Measurements from ENCODE around the gene CFAP52. TPM values are rescaled to one million over a fixed set of nuclear protein-coding genes. Genes with fewer than 3 reads are reported as not detected.
A peak's percentile ranks its signal among the peaks of the same experiment; 100 is the strongest.
"Not testable (repeated sequence)": the region's sequence is repeated elsewhere in the genome, so short reads cannot be mapped to it uniquely, and the experiment has no call there.

CFAP52 gene
- total and polyA plus RNA-seq, 2 experiments from 2014 or later, result 0.76 TPM; not detected in 1

DNA sequence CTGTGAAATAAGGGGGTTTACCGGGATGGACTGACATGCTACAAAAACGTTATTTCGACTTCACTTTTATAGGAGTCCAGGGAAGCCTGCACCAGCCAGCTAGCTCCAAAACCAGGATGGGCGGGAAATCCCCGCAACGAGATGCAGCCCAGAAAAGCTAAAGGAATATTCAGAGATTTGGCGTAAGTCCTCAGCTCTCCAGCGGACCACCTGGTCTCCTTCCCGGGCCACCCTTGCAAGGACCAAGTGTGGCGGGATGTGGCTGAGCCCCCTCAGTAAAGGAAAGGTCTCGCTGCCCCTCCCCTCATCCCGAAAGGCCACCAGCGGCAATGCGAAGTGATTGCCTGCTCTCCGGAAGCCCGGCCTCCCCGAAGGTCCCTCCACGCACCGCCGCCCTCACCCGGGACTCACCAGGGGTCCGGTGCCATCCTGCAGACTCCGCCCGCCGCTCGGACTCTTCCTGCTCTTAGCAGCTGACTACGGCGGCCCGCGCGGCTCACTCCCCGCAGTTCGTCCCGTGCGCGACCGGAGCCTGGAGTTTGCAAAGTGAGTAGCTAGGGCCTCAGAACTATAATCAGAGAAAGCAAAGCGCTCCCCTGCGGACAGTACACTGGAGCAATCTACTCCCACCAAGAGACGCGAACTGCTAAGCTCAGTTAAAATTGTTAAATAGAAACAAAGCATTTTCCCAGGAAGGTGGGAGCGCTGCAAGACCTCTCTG lies 901 bp upstream of the CFAP52 start, which contains the start of gene STX8:
Gene STX8, minus strand, starts transcription at position 440 of the 721 bp plus-strand sequence. Its CDS starts 12 bp downstream, at position 428.
- Histone ChIP-seq H3K4me3 (peak within 1 kb of the TSS; percentile 93), H3K4me2 (ENCODE audit: unreplicated experiment) (peak within 1 kb of the TSS; percentile 89), H3K79me2 (ENCODE audit: insufficient read depth) (peaks cover 27% of the 10 kb centered on the region), H3K27ac (0 out of 2 replicates have a peak within 1 kb of the TSS, but pooled peaks have one; percentile 0), H3K9ac (peak within 1 kb of the TSS; percentile 85), H4K20me1 (ENCODE audit: insufficient read depth) (no peaks in the 10 kb centered on the region), H3K4me1 (ENCODE audit: insufficient read depth) (no peaks in the 10 kb centered on the region; the same call in 1 of the 2 replicates), H3K9me3 (ENCODE audit: low read depth) (no peaks in the 10 kb centered on the region), H3K9me2 (ENCODE audit: insufficient read depth) (no peaks in the 10 kb centered on the region), H2AFZ (peak within 1 kb of the TSS; percentile 96), H3K36me3 (ENCODE audit: low read depth) (no peaks in the 10 kb centered on the region), H3F3A (ENCODE audit: insufficient read depth) (no peaks in the 10 kb centered on the region; the same call in 1 of the 2 replicates), H3K27me3 (replicated peaks; ENCODE audit: insufficient read depth) (no peaks in the 10 kb centered on the region)
- TF ChIP-seq EZH2phosphoT487 (IDR thresholded peaks at IDR 0.05; ENCODE audit: insufficient read depth, low read depth) (no peak), EZH2 (IDR thresholded peaks at IDR 0.05; ENCODE audit: insufficient read depth, poor library complexity, severe bottlenecking) (no peak)
- in situ Hi-C loops (cut with MboI), result no loop called here
- 1% methylated on average over 42 of the region's 42 CpGs for WGBS, 2 experiments (ENCODE audit: low coverage in 1 of 2, low lambda C conversion rate in 2 of 2, missing lambda C conversion rate in 2 of 2)
- DNase-seq, result peak; percentile 93

DNA sequence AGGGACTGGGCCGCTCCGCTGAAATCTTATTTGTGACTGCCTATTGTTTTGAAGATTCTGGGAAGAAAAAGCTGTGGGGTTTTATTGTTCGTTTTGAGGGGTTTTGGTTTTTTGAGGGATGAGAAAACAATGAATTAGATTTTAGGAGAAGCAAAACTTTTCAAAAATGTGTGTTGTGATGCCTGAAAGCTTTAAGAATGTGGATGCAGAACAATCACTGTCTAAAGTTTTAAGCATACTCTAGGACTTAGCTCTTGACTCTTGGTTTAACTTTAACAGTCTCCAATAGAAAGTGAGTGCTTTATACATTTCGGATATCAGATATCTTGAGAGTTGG lies 899 bp downstream of the CFAP52 start:
- H3K9me3 ChIP-seq (ENCODE audit: low read depth), result no peaks in the 10 kb centered on the region
- in situ Hi-C loops (cut with MboI), result no loop called here
- 13 to 16% methylated on average over 4 of the region's 4 CpGs for WGBS, 2 experiments (ENCODE audit: low coverage in 1 of 2, low lambda C conversion rate in 2 of 2, missing lambda C conversion rate in 2 of 2)
- H3K36me3 ChIP-seq (ENCODE audit: low read depth), result no peaks in the 10 kb centered on the region
- no peak for TF ChIP-seq EZH2 (IDR thresholded peaks at IDR 0.05; ENCODE audit: insufficient read depth, poor library complexity, severe bottlenecking)
- no peak for TF ChIP-seq EZH2phosphoT487 (IDR thresholded peaks at IDR 0.05; ENCODE audit: insufficient read depth, low read depth)
- no peaks in the 10 kb centered on the region for H3K27me3 ChIP-seq (replicated peaks; ENCODE audit: insufficient read depth)
- peaks cover 23% of the 10 kb centered on the region for H3K79me2 ChIP-seq (ENCODE audit: insufficient read depth)
- H3F3A ChIP-seq (ENCODE audit: insufficient read depth), result no peaks in the 10 kb centered on the region; the same call in 1 of the 2 replicates
- H3K9me2 ChIP-seq (ENCODE audit: insufficient read depth), result no peaks in the 10 kb centered on the region
- H4K20me1 ChIP-seq (ENCODE audit: insufficient read depth), result no peaks in the 10 kb centered on the region
- H3K27ac ChIP-seq, result no peak overlapping the region
- H3K4me1 ChIP-seq (ENCODE audit: insufficient read depth), result no peaks in the 10 kb centered on the region; the same call in 1 of the 2 replicates
- H3K4me2 ChIP-seq (ENCODE audit: unreplicated experiment), result peak overlapping the region; percentile 89
- peak overlapping the region; percentile 96 for H2AFZ ChIP-seq
- DNase-seq, result no peak
- no peak overlapping the region for H3K4me3 ChIP-seq
- no peak overlapping the region; the same call in 1 of the 2 replicates for H3K9ac ChIP-seq

- no peak for TF ChIP-seq EZH2phosphoT487 (IDR thresholded peaks at IDR 0.05; ENCODE audit: insufficient read depth, low read depth)
- H3K4me1 ChIP-seq (ENCODE audit: insufficient read depth), result no peaks in the 10 kb centered on the region
- no peak overlapping the region for H2AFZ ChIP-seq
- no peaks in the 10 kb centered on the region for H3K9me2 ChIP-seq (ENCODE audit: insufficient read depth)
- DNase-seq, result no peak
- no peaks in the 10 kb centered on the region for H3K36me3 ChIP-seq (ENCODE audit: low read depth)
- no peaks in the 10 kb centered on the region for H3K79me2 ChIP-seq (ENCODE audit: insufficient read depth)
- H3K9me3 ChIP-seq (ENCODE audit: low read depth), result no peaks in the 10 kb centered on the region
- no peak overlapping the region for H3K27ac ChIP-seq
- 61 to 62% methylated on average over 10 of the region's 10 CpGs for WGBS, 2 experiments (ENCODE audit: low coverage in 1 of 2, low lambda C conversion rate in 2 of 2, missing lambda C conversion rate in 2 of 2)
- H4K20me1 ChIP-seq (ENCODE audit: insufficient read depth), result no peaks in the 10 kb centered on the region
- no peak overlapping the region for H3K9ac ChIP-seq
- no peaks in the 10 kb centered on the region for H3K27me3 ChIP-seq (replicated peaks; ENCODE audit: insufficient read depth)
- H3K4me2 ChIP-seq (ENCODE audit: unreplicated experiment), result no peak overlapping the region
- no peak overlapping the region for H3K4me3 ChIP-seq
- in situ Hi-C loops (cut with MboI), result no loop called here
- H3F3A ChIP-seq (ENCODE audit: insufficient read depth), result no peaks in the 10 kb centered on the region
These were observed 11.7 kb downstream of the CFAP52 start for GRCh38 chr17:9587969-9588656.

DNA sequence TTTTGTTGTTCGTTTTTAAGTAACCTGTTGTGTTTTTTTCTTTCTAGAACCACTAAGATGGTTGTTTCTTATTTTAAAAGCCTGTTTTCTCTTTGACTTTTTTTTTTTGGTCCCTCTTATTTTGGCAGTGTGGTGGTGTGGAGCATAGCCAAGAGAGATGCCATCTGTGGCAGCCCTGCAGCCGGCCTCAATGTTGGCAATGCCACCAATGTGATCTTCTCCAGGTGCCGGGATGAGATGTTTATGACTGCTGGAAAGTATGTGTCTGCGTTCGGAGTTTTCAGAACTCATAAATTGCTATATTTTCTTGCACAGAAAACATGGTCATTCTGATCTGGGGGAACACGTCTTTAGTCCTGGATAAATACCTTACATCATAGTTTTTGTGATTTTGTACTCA lies 17.6 kb downstream of the CFAP52 start:
- Histone ChIP-seq H3K36me3 (ENCODE audit: low read depth) (no peaks in the 10 kb centered on the region), H3K27me3 (replicated peaks; ENCODE audit: insufficient read depth) (no peaks in the 10 kb centered on the region), H3K9me2 (ENCODE audit: insufficient read depth) (no peaks in the 10 kb centered on the region), H4K20me1 (ENCODE audit: insufficient read depth) (no peaks in the 10 kb centered on the region), H3K9ac (no peak overlapping the region), H3K4me3 (no peak overlapping the region), H3K4me1 (ENCODE audit: insufficient read depth) (no peaks in the 10 kb centered on the region), H3K4me2 (ENCODE audit: unreplicated experiment) (no peak overlapping the region), H3K79me2 (ENCODE audit: insufficient read depth) (no peaks in the 10 kb centered on the region), H3K9me3 (ENCODE audit: low read depth) (no peaks in the 10 kb centered on the region), H2AFZ (no peak overlapping the region), H3F3A (ENCODE audit: insufficient read depth) (no peaks in the 10 kb centered on the region), H3K27ac (no peak overlapping the region)
- in situ Hi-C loops (cut with MboI), result loop anchor here (5.0 kb wide), 1 partner anchor 48 kb away; no protein-coding TSS in a partner anchor
- DNase-seq, result no peak
- WGBS, 2 experiments (ENCODE audit: low coverage in 1 of 2, low lambda C conversion rate in 2 of 2, missing lambda C conversion rate in 2 of 2), result 33 to 38% methylated on average over 6 of the region's 6 CpGs
- no peak for TF ChIP-seq EZH2 (IDR thresholded peaks at IDR 0.05; ENCODE audit: insufficient read depth, poor library complexity, severe bottlenecking)
- no peak for TF ChIP-seq EZH2phosphoT487 (IDR thresholded peaks at IDR 0.05; ENCODE audit: insufficient read depth, low read depth)

DNA sequence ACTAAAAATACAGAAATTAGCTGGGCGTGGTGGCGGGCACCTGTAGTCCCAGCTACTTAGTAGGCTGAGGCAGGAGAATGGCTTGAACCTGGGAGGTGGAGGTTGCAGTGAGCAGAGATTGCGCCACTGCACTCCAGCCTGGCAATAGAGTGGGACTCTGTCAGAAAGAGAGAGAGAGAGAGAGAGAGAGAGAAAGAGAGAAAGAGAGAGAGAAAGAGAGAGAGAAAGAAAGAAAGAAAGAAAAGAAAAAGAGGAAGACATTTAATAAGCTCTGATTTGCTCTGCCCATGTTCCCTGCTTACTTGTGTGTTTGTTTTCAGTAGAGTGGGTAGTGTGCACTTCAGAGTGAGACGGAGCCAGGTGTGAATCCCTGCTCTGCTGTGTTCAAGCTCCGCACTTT lies 21.2 kb downstream of the CFAP52 start:
- H2AFZ ChIP-seq, result not testable (repeated sequence)

More for the DNA sequence above, 21.2 kb downstream of the CFAP52 start:
- in situ Hi-C loops (cut with MboI); H3F3A ChIP-seq (ENCODE audit: insufficient read depth); H3K27me3 ChIP-seq (replicated peaks; ENCODE audit: insufficient read depth); H3K79me2 ChIP-seq (ENCODE audit: insufficient read depth); H3K9me3 ChIP-seq (ENCODE audit: low read depth); H3K36me3 ChIP-seq (ENCODE audit: low read depth); H3K9me2 ChIP-seq (ENCODE audit: insufficient read depth); H3K27ac ChIP-seq; H3K4me1 ChIP-seq (ENCODE audit: insufficient read depth); H3K4me3 ChIP-seq; H3K9ac ChIP-seq; H3K4me2 ChIP-seq (ENCODE audit: unreplicated experiment); H4K20me1 ChIP-seq (ENCODE audit: insufficient read depth); DNase-seq: not testable (repeated sequence)
- WGBS, 2 experiments (ENCODE audit: low coverage in 1 of 2, low lambda C conversion rate in 2 of 2, missing lambda C conversion rate in 2 of 2), result 47 to 51% methylated on average over 5 of the region's 5 CpGs

Data from GM23248 (cell line).